GM10847 (cell line): ENCODE measurements around the gene ALK.

Source experiments
- POLR2A ChIP-seq: IDR thresholded peaks from 2 replicates; pipeline ENCODE4 v1.6.1; 2011; ENCODE audit not compliant: insufficient read length; ENCODE audit errors: extremely low read depth

Gene ALK

GRCh38 chr2:29575370-29575890, 346.0 kb downstream of the ALK start:
- TF ChIP-seq POLR2A = no peak

GRCh38 chr2:29573612-29574011, 347.8 kb downstream of the ALK start:
- no peak for TF ChIP-seq POLR2A

- no peak for TF ChIP-seq POLR2A
These were observed 348.2 kb downstream of the ALK start for GRCh38 chr2:29573147-29573546.

- TF ChIP-seq POLR2A = no peak
These were observed 350.8 kb downstream of the ALK start for GRCh38 chr2:29570539-29570938.

GRCh38 chr2:29567906-29568520, 353.4 kb downstream of the ALK start:
- TF ChIP-seq POLR2A = no peak

GRCh38 chr2:29563697-29564096, 357.7 kb downstream of the ALK start:
- TF ChIP-seq POLR2A = no peak

GRCh38 chr2:29562896-29563295, 358.5 kb downstream of the ALK start:
- no peak for TF ChIP-seq POLR2A

GRCh38 chr2:29562319-29562718, 359.1 kb downstream of the ALK start:
- no peak for TF ChIP-seq POLR2A

- TF ChIP-seq POLR2A = no peak
These were observed 359.8 kb downstream of the ALK start for GRCh38 chr2:29561628-29562027.

GRCh38 chr2:29561181-29561580, 360.2 kb downstream of the ALK start:
- TF ChIP-seq POLR2A = no peak

GRCh38 chr2:29560566-29560965, 360.8 kb downstream of the ALK start:
- no peak for TF ChIP-seq POLR2A

- no peak for TF ChIP-seq POLR2A
These were observed 361.4 kb downstream of the ALK start for GRCh38 chr2:29560030-29560429.

GRCh38 chr2:29559578-29559977, 361.8 kb downstream of the ALK start:
- no peak for TF ChIP-seq POLR2A

- TF ChIP-seq POLR2A = no peak
These were observed 363.3 kb downstream of the ALK start for GRCh38 chr2:29558097-29558496.

GRCh38 chr2:29557268-29557667, 364.1 kb downstream of the ALK start:
- TF ChIP-seq POLR2A = no peak

GRCh38 chr2:29549069-29549380, 372.4 kb downstream of the ALK start:
- no peak for TF ChIP-seq POLR2A

- no peak for TF ChIP-seq POLR2A
These were observed 376.5 kb downstream of the ALK start for GRCh38 chr2:29544917-29545316.
